Rectal smooth muscle tissue (tissue), 1 donor: Measurements from ENCODE around the gene TRAF6.
"Not testable (repeated sequence)": the region's sequence is repeated elsewhere in the genome, so short reads cannot be mapped to it uniquely, and the experiment has no call there.

Experiments
- H3K27ac ChIP-seq: one replicate; pipeline ENCODE4 v1.7.0; 2013; ENCODE audit warnings: low read depth, low read length, inconsistent platforms
- H3K27me3 ChIP-seq: one replicate; pipeline ENCODE4 v1.7.0; 2013; ENCODE audit warnings: low read length; ENCODE audit not compliant: control insufficient read depth, insufficient read depth
- H3K36me3 ChIP-seq: one replicate; pipeline ENCODE4 v1.7.0; 2013; ENCODE audit warnings: low read length; ENCODE audit not compliant: control insufficient read depth, insufficient read depth
- H3K4me1 ChIP-seq: one replicate; pipeline ENCODE4 v1.7.0; 2013; ENCODE audit warnings: low read length; ENCODE audit not compliant: control insufficient read depth, insufficient read depth
- H3K4me3 ChIP-seq: one replicate; pipeline ENCODE4 v1.7.0; 2013; ENCODE audit warnings: low read length
- H3K9ac ChIP-seq: one replicate; pipeline ENCODE4 v1.7.0; 2013; ENCODE audit warnings: low read length

The TRAF6 gene

DNA sequence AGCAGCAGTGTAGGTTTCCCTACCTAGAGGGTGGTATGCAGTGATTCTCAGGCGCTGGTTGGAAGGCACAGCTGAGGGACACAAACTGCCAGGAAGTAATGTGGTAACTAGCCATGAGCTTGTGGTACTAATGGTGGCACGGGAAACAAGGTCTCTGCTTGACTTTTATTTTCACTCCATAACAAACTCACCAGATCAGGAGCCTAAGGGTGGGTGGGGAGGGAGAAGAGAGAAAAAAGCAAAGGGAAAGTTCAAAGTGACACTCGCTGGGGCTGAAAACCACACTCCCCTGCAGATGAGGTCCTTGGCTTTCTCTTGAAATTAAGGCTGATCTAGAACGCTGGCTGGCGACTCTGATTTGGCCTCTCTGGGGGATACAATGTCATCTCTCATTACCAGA lies 22.0 kb downstream of the TRAF6 start:
- peaks cover 11% of the 10 kb centered on the region for H3K36me3 ChIP-seq
- H3K4me1 ChIP-seq: no peaks in the 10 kb centered on the region
- H3K27ac ChIP-seq: no peak overlapping the region
- no peaks in the 10 kb centered on the region for H3K27me3 ChIP-seq
- H3K4me3 ChIP-seq: no peak overlapping the region
- no peak overlapping the region for H3K9ac ChIP-seq

DNA sequence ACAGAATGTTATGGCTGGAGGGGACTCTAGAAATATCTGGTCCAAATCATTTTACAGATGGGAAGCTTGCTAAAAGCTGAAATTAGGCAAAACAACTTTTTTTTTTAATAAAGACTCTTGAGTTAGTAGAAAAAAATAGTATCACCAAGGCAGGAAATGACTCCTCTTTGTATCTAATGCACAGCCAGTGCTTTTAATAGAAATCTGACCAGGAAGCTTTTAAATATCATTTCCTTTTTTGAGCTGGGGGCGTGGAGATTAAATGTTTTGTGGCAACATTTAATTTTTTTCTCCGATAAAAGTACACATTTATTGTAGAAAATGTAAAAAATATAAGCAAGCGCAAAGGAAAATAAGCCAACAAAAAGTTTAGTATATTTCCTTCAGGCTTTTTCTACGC lies 22.5 kb downstream of the TRAF6 start:
- H3K36me3 ChIP-seq: peaks cover 11% of the 10 kb centered on the region

DNA sequence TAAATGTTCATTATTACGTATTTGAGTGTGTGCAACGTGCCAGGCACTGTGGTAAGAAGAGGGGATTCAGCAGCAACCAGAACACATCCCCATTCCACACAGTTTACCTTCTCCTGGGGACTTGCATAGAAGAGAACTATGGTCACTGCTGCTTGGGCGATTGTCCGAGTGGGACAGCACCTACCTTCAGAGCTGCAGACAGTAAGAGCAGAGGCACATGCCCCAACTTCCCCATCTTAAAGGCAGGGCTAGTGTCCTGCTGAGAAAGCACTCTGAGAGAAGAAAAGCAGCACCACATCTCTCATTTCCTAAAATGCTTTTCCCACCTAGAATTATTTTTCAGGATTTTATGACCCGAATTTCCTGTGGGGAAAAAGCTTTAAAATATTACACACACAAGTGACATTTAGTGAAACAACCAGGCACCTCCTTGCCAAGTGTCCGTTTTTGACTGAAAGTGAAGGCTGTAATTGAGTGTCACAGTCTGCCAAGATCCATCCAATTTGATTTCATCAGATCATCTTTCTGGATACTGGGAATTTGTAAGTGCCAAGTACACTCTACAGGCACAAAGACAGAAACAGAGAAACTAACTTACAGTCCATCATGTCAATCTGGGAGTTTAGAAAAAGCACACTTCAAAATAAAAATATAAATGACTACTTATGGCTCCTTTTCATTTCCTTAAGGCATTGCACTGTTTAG lies 24.6 kb downstream of the TRAF6 start:
- H3K36me3 ChIP-seq: peaks cover 7% of the 10 kb centered on the region
- H3K9ac ChIP-seq: no peak overlapping the region
- H3K27me3 ChIP-seq: no peaks in the 10 kb centered on the region
- no peaks in the 10 kb centered on the region for H3K4me1 ChIP-seq
- H3K4me3 ChIP-seq: no peak overlapping the region
- H3K27ac ChIP-seq: no peak overlapping the region

More for the DNA sequence above, 22.5 kb downstream of the TRAF6 start:
- Histone ChIP-seq H3K27me3 (no peaks in the 10 kb centered on the region), H3K9ac (no peak overlapping the region), H3K4me3 (no peak overlapping the region), H3K4me1 (no peaks in the 10 kb centered on the region), H3K27ac (no peak overlapping the region)

DNA sequence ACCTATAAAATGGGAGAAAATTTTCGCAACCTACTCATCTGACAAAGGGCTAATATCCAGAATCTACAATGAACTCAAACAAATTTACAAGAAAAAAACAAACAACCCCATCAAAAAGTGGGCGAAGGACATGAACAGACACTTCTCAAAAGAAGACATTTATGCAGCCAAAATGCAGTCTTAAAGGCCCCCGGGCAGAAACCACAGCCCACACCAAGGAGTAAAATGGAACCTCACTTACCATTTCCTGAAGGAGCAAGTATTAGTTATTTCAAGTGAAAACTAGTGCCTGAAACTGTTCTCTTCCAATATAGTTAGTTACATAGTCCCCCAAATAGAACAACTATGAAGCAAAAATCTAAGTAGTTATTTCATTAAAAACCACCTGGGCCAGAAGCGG lies 27.0 kb downstream of the TRAF6 start:
- not testable (repeated sequence) for H3K36me3 ChIP-seq, H3K4me3 ChIP-seq, H3K4me1 ChIP-seq, H3K27ac ChIP-seq, H3K27me3 ChIP-seq, H3K9ac ChIP-seq

- no peak overlapping the region for H3K9ac ChIP-seq
Measured at GRCh38 chr11:36480833-36481232, 29.2 kb downstream of the TRAF6 start.

GRCh38 chr11:36478700-36479329 lies 31.3 kb downstream of the TRAF6 start:
- Histone ChIP-seq H3K27me3 (no peaks in the 10 kb centered on the region), H3K4me3 (no peak overlapping the region), H3K27ac (no peak overlapping the region), H3K36me3 (no peaks in the 10 kb centered on the region), H3K4me1 (no peaks in the 10 kb centered on the region), H3K9ac (no peak overlapping the region)

More at GRCh38 chr11:36480833-36481232, 29.2 kb downstream of the TRAF6 start:
- H3K36me3 ChIP-seq: peaks cover 4% of the 10 kb centered on the region
- no peaks in the 10 kb centered on the region for H3K27me3 ChIP-seq
- no peaks in the 10 kb centered on the region for H3K4me1 ChIP-seq
- H3K4me3 ChIP-seq: no peak overlapping the region
- no peak overlapping the region for H3K27ac ChIP-seq

GRCh38 chr11:36475192-36475591 lies 34.9 kb downstream of the TRAF6 start:
- no peaks in the 10 kb centered on the region for H3K4me1 ChIP-seq
- no peak overlapping the region for H3K27ac ChIP-seq
- H3K27me3 ChIP-seq: no peaks in the 10 kb centered on the region
- no peak overlapping the region for H3K9ac ChIP-seq
- no peaks in the 10 kb centered on the region for H3K36me3 ChIP-seq
- H3K4me3 ChIP-seq: no peak overlapping the region

DNA sequence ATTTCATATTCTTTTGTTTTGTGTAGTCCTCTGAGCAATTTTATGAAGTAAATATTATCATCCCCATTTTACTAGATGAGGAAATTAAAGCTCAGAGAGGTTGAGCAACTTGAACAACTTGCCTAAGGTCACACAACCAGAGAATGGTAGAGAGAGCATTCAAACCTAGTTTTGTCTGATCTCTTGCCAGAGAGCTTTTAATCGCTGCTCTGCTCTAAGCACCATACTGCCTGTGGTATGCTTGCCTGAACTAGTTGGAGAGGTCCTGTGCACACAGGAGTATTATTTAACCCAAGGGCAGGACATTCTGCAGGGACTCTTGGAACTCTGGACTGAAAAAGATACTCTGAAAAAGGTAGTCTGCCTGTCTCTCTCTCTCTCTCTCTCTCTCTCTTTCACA lies 38.5 kb downstream of the TRAF6 start:
- no peaks in the 10 kb centered on the region for H3K4me1 ChIP-seq
- H3K36me3 ChIP-seq: no peaks in the 10 kb centered on the region
- no peak overlapping the region for H3K9ac ChIP-seq
- H3K27ac ChIP-seq: no peak overlapping the region
- no peak overlapping the region for H3K4me3 ChIP-seq
- H3K27me3 ChIP-seq: no peaks in the 10 kb centered on the region

DNA sequence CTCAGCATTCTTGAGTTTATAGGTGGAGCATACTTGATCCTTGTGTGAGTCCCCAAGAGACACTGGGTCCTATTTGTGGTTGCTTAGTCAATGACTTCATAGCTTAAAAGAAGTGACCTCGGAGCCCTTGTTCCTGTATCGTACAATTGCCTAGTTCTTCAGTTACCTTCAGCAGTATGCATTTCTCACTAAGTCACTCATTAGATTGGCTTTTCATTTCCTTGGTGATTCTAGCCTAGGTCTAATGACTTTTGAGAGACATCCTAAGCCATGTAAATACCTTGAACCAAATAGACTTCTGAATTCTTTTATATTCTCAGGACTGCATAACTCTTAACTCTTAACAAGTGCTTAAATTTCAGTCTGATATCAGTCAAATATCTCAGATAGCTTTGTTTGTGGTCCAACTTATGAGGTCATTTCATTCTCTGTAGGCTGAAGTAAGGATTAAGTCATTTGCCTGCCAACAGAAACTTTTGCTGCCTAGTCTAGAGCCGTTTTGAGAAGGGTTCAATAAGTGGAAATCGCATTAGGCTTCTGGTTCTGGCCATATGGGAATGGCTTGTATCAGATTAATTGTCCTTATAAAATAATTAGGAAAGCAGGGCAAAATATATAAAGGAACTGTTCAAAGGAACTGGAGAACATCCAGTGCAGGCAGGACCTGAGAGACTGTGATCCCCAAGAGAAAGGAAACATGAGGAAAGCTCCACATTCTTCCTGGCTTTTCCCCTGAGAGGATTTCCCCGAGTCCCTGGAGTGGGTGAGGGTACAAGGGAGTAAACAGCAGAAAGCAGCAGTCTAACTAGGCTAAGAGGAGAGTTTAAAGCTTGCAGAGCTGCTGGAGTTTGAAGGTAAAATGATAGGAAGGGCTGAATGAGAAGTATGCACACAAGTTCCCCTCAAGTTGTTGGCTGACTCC lies 39.9 kb downstream of the TRAF6 start:
- no peak overlapping the region for H3K9ac ChIP-seq
- no peaks in the 10 kb centered on the region for H3K4me1 ChIP-seq
- no peaks in the 10 kb centered on the region for H3K36me3 ChIP-seq
- no peak overlapping the region for H3K4me3 ChIP-seq
- H3K27ac ChIP-seq: no peak overlapping the region
- no peaks in the 10 kb centered on the region for H3K27me3 ChIP-seq

- H3K36me3 ChIP-seq: no peaks in the 10 kb centered on the region
- no peaks in the 10 kb centered on the region for H3K27me3 ChIP-seq
- H3K4me3 ChIP-seq: no peak overlapping the region
- H3K9ac ChIP-seq: no peak overlapping the region
- no peak overlapping the region for H3K27ac ChIP-seq
- H3K4me1 ChIP-seq: no peaks in the 10 kb centered on the region
Measured at GRCh38 chr11:36469063-36469462, 41.0 kb downstream of the TRAF6 start.

- H3K27me3 ChIP-seq: no peaks in the 10 kb centered on the region
- H3K27ac ChIP-seq: no peak overlapping the region
- no peak overlapping the region for H3K9ac ChIP-seq
- no peaks in the 10 kb centered on the region for H3K4me1 ChIP-seq
- H3K36me3 ChIP-seq: no peaks in the 10 kb centered on the region
- H3K4me3 ChIP-seq: no peak overlapping the region
Measured at GRCh38 chr11:36467916-36468315, 42.2 kb downstream of the TRAF6 start.

DNA sequence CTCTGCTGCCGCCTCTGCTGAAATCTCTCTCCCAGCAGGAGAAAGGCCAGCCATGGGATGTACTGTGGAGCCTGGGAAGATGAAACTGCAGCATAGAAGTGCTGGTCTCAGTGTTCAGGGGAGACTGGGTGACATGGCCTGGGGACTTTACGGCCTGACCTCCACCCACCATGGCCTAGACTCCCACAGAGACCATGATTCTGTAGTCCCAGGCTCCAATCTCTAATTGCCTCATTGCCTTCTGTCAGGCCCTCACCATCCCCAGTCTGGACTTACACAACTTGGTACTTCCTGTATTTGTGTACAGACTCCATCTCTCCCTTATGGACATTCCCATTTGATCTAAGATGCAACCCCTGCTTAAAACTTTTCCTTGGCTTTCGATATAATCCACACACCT lies 43.1 kb downstream of the TRAF6 start:
- no peak overlapping the region for H3K4me3 ChIP-seq
- no peak overlapping the region for H3K9ac ChIP-seq
- no peaks in the 10 kb centered on the region for H3K36me3 ChIP-seq
- no peaks in the 10 kb centered on the region for H3K4me1 ChIP-seq
- no peak overlapping the region for H3K27ac ChIP-seq
- no peaks in the 10 kb centered on the region for H3K27me3 ChIP-seq
